Transverse colon (tissue), 4 donors: ENCODE data around the gene OBP2B.

Experiments used
- CTCF ChIP-seq, 5 experiments: fragments of 200-600 bp in 3 of 5; fragments of 450-650 bp in 2 of 5; sonication (generic) in 3 of 5; IDR thresholded peaks; 1 replicate in 2 of 5; 2 replicates in 3 of 5; pipeline ENCODE4 v1.5.1; 2016 to 2017; ENCODE audit warnings: antibody characterized with exemption in 5 of 5, inconsistent platforms in 3 of 5, mild to moderate bottlenecking in 2 of 5, moderate library complexity in 1 of 5
- EP300 ChIP-seq: sonication (generic); formaldehyde crosslinking; IDR thresholded peaks from one replicate; pipeline ENCODE4 v1.6.1; 2017; ENCODE audit warnings: antibody characterized with exemption, low read depth
- POLR2A ChIP-seq: fragments of 450-650 bp; IDR thresholded peaks from one replicate; pipeline ENCODE4 v1.6.1; 2016; ENCODE audit warnings: antibody characterized with exemption, mild to moderate bottlenecking, moderate library complexity
- POLR2AphosphoS5 ChIP-seq, 3 donors: sonication (generic); formaldehyde crosslinking; IDR thresholded peaks; one replicate each; pipeline ENCODE4 v1.6.1; 2016; ENCODE audit warnings: antibody characterized with exemption in 3 of 3

DNA sequence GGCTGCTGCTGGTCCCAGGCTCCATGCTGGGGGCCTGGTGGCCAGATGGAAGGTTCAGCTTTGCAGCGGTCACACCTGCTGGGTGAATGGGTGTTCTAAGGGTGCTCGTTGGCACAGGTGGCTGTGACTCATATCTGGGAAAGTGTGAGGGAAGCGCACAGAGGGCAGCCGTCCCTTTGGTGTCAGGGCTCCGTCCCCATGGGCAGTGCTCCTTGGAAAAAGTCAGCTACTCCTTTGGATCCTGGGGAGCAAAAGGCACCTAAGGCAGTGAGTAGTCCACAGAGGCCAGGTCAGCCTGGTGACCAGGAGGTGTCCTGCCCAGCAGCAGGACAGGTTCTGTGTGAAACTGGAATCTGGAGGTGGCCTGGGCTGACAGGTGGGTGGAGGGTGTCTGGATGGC, 26.9 kb downstream of the OBP2B start:
- TF ChIP-seq CTCF (IDR thresholded peaks at IDR 0.05) (no peak), POLR2A (no peak), POLR2AphosphoS5 (IDR thresholded peaks at IDR 0.05) (no peak), EP300 (no peak)
